GM06990 (cell line): ENCODE measurements around the gene MOV10L1.

Source experiments
- DNase-seq: peaks from one replicate; pipeline ENCODE4 v3.0.0-alpha.2; 2011; ENCODE audit not compliant: insufficient read length; ENCODE audit errors: extremely low read depth
- H3K27me3 ChIP-seq: replicated peaks from 2 replicates; pipeline ENCODE4 v1.6.0; 2011; ENCODE audit warnings: low read length; ENCODE audit not compliant: control insufficient read depth, insufficient read depth
- H3K36me3 ChIP-seq: 2 replicates; pipeline ENCODE4 v1.5.1; 2011; ENCODE audit warnings: low read length; ENCODE audit not compliant: control insufficient read depth, insufficient read depth
- H3K4me3 ChIP-seq: replicated peaks from 2 replicates; pipeline ENCODE4 v1.5.1; 2011; ENCODE audit warnings: low read depth, mild to moderate bottlenecking, control low read depth, low read length
- CTCF ChIP-seq: IDR thresholded peaks from 2 replicates; pipeline ENCODE4 v1.5.1; 2011; ENCODE audit warnings: low read length, control low read depth, mild to moderate bottlenecking, inconsistent platforms; ENCODE audit not compliant: insufficient read depth, poor library complexity, severe bottlenecking

MOV10L1 gene

GRCh38 chr22:50061141-50061823 is 28.5 kb upstream of the MOV10L1 start:
- no peak for DNase-seq
- Histone ChIP-seq H3K4me3 (no peak overlapping the region), H3K27me3 (peaks cover 1% of the 10 kb centered on the region; the same call in 1 of the 2 replicates), H3K36me3 (no peaks in the 10 kb centered on the region)
- no peak for TF ChIP-seq CTCF

GRCh38 chr22:50061824-50062355 is 27.9 kb upstream of the MOV10L1 start:
- Histone ChIP-seq H3K4me3 (no peak overlapping the region), H3K36me3 (no peaks in the 10 kb centered on the region), H3K27me3 (peaks cover 1% of the 10 kb centered on the region; the same call in 1 of the 2 replicates)
- TF ChIP-seq CTCF: no peak
- no peak for DNase-seq

GRCh38 chr22:50062509-50063135 is 27.2 kb upstream of the MOV10L1 start:
- Histone ChIP-seq H3K36me3 (no peaks in the 10 kb centered on the region), H3K4me3 (no peak overlapping the region), H3K27me3 (peaks cover 1% of the 10 kb centered on the region; the same call in 1 of the 2 replicates)
- no peak for DNase-seq
- no peak for TF ChIP-seq CTCF

- no peak for TF ChIP-seq CTCF
- no peaks in the 10 kb centered on the region for H3K36me3 ChIP-seq
- no peak overlapping the region for H3K4me3 ChIP-seq
- peaks cover 1% of the 10 kb centered on the region; the same call in 1 of the 2 replicates for H3K27me3 ChIP-seq
- no peak for DNase-seq
Measured at GRCh38 chr22:50063589-50064393, 26.0 kb upstream of the MOV10L1 start.

- no peak for TF ChIP-seq CTCF
- Histone ChIP-seq H3K36me3 (no peaks in the 10 kb centered on the region), H3K4me3 (no peak overlapping the region), H3K27me3 (peaks cover 1% of the 10 kb centered on the region; the same call in 1 of the 2 replicates)
- DNase-seq: no peak
Measured at GRCh38 chr22:50064453-50064852, 25.4 kb upstream of the MOV10L1 start.
